ENCODE measurements around the gene LRRTM3.

DNA sequence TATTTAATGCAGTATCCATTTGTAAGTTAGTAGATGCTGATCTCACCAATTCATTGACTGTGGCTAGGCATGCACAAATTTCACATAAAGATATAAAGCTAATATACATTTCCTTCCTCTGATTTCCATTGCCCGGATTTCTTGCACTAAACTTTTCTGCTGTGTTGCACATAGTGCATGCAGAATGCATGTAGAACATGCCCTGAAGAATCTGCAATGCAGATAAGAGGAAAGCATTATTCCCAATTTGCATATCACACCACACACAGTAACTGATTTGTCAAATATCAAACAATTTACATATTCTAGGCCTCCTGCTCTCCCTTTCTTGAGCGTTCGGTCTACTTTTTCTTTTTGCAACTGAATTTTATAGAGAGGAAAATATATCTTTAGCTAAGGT is 124.2 kb downstream of the LRRTM3 start:
- no peak for TF ChIP-seq POLR2A (IDR thresholded peaks at IDR 0.05)
- TF ChIP-seq, protein P1, sequence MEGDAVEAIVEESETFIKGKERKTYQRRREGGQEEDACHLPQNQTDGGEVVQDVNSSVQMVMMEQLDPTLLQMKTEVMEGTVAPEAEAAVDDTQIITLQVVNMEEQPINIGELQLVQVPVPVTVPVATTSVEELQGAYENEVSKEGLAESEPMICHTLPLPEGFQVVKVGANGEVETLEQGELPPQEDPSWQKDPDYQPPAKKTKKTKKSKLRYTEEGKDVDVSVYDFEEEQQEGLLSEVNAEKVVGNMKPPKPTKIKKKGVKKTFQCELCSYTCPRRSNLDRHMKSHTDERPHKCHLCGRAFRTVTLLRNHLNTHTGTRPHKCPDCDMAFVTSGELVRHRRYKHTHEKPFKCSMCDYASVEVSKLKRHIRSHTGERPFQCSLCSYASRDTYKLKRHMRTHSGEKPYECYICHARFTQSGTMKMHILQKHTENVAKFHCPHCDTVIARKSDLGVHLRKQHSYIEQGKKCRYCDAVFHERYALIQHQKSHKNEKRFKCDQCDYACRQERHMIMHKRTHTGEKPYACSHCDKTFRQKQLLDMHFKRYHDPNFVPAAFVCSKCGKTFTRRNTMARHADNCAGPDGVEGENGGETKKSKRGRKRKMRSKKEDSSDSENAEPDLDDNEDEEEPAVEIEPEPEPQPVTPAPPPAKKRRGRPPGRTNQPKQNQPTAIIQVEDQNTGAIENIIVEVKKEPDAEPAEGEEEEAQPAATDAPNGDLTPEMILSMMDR (IDR thresholded peaks at IDR 0.05) = no peak

All from heart left ventricle (tissue), 13 donors.